Measurements from ENCODE around the gene WDR86. TPM values are rescaled to one million over a fixed set of nuclear protein-coding genes. Genes with fewer than 3 reads are reported as not detected.

Gene WDR86
- total RNA-seq, 1 experiment from 2014 or later: 8.1 TPM

DNA sequence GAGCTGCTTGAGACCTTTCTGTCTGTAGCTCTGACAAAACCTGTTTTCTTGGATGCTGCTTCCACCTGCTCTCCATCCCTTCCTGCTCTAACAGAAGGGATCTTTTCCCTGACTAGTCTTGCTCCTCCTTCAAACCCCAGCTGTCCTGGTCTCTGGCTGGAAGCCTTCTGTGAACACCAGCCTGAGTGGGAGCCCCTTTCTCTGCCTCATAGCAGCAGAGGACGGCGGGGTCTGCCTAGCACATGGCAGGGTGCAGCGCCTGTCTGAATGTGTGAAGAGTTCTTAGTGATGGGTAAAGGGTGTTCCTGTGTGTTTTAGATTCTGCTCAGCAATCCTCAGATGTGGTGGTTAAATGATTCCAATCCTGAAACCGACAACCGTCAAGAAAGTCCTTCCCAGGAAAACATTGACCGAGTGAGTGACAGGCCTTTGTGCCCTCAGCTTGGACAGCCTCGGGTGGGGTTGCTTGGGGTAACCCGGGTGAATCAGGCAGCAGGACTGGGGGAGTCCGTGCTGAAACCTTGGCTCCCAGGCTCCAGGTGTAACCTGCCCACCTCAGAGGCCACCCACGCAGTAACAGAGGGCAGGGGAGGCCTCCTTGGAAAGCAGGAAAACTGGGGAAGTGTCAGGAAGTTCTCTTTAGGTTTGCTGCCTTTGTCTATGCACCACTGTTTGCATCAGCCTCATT is 34.2 kb downstream of the WDR86 start:
- Histone ChIP-seq H3K23me2 (ENCODE audit: insufficient read length, low read depth, low read length, poor library complexity, severe bottlenecking) (no peaks in the 10 kb centered on the region), H3T11ph (ENCODE audit: low read length) (no peak overlapping the region), H3K27ac (ENCODE audit: insufficient read length, low read depth, low read length) (no peak overlapping the region), H4K91ac (ENCODE audit: insufficient read length, low read depth, low read length) (no peak overlapping the region), H4K8ac (replicated peaks; ENCODE audit: insufficient read length, low read depth, low read length) (no peak overlapping the region), H2BK5ac (ENCODE audit: insufficient read length, low read length) (no peak overlapping the region), H3K18ac (ENCODE audit: insufficient read length, low read depth, low read length) (no peak overlapping the region), H3K79me1 (ENCODE audit: insufficient read depth, low read depth, low read length, poor library complexity, severe bottlenecking) (no peaks in the 10 kb centered on the region), H2AFZ (ENCODE audit: low read length) (no peak overlapping the region), H2BK120ac (ENCODE audit: low read depth, low read length, poor library complexity, severe bottlenecking) (no peak overlapping the region), H4K20me1 (ENCODE audit: control insufficient read depth, insufficient read depth, insufficient read length) (peaks cover 4% of the 10 kb centered on the region), H3K79me2 (ENCODE audit: insufficient read depth, low read length) (no peaks in the 10 kb centered on the region), H2BK15ac (ENCODE audit: low read depth, low read length) (no peak overlapping the region), H3K56ac (ENCODE audit: insufficient read length, low read depth, low read length) (no peak overlapping the region), H3K23ac (ENCODE audit: insufficient read length, low read depth, low read length) (no peak overlapping the region), H3K4me1 (ENCODE audit: insufficient read depth, low read length) (no peaks in the 10 kb centered on the region), H4K5ac (ENCODE audit: insufficient read length, low read depth, low read length) (no peak overlapping the region), H3K4me2 (ENCODE audit: insufficient read depth, insufficient read length, low read length) (no peak overlapping the region), H2AK5ac (ENCODE audit: insufficient read length, low read length) (no peak overlapping the region), H3K14ac (ENCODE audit: insufficient read depth, low read length) (no peak overlapping the region), H3K27me3 (ENCODE audit: insufficient read depth, low read length) (no peaks in the 10 kb centered on the region), H2BK12ac (ENCODE audit: insufficient read length, low read depth, low read length) (no peak overlapping the region), H2BK20ac (ENCODE audit: low read depth, low read length, poor library complexity, severe bottlenecking) (no peak overlapping the region), H3K4ac (ENCODE audit: low read depth, low read length) (no peak overlapping the region), H3K9me3 (ENCODE audit: control insufficient read depth, low read depth, low read length) (no peaks in the 10 kb centered on the region), H3K9ac (ENCODE audit: extremely low read depth, insufficient read length, low read length) (no peak overlapping the region)
- WGBS (ENCODE audit: extremely low coverage, insufficient read length, low lambda C conversion rate): no CpG with 5 or more reads among the region's 10 CpGs
- Mint-ChIP-seq H3K27ac (peak overlapping the region in 1 of 3 experiments; percentile 90; a peak in 2 of 7 replicates), H3K4me3 (no peak overlapping the region), H3K4me1 (peaks cover 25 to 26% of the 10 kb centered on the region in 2 experiments), H3K36me3 (ENCODE audit: insufficient read depth in 1 of 3, low read depth in 3 of 3) (peaks cover 3 to 54% (median 45%) of the 10 kb centered on the region in 3 experiments), H3K9me3 (no peaks in the 10 kb centered on the region), H3K27me3 (ENCODE audit: low read depth) (no peaks in the 10 kb centered on the region; the same call in 1 of the 2 replicates)
- no peak for DNase-seq
- TF ChIP-seq, protein P1, sequence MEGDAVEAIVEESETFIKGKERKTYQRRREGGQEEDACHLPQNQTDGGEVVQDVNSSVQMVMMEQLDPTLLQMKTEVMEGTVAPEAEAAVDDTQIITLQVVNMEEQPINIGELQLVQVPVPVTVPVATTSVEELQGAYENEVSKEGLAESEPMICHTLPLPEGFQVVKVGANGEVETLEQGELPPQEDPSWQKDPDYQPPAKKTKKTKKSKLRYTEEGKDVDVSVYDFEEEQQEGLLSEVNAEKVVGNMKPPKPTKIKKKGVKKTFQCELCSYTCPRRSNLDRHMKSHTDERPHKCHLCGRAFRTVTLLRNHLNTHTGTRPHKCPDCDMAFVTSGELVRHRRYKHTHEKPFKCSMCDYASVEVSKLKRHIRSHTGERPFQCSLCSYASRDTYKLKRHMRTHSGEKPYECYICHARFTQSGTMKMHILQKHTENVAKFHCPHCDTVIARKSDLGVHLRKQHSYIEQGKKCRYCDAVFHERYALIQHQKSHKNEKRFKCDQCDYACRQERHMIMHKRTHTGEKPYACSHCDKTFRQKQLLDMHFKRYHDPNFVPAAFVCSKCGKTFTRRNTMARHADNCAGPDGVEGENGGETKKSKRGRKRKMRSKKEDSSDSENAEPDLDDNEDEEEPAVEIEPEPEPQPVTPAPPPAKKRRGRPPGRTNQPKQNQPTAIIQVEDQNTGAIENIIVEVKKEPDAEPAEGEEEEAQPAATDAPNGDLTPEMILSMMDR (conservative IDR thresholded peaks at IDR 0.05): no peak
